Left ventricle myocardium inferior (tissue), 1 donor: ENCODE measurements around the gene ANKH. TPM values are rescaled to one million over a fixed set of nuclear protein-coding genes. Genes with fewer than 3 reads are reported as not detected.

Source experiments
- DNase-seq: peaks from one replicate; pipeline ENCODE4 v3.0.0-alpha.2; 2020
- H3K27ac ChIP-seq: fragments of 200-600 bp; replicated peaks from 2 replicates; pipeline ENCODE4 v1.8.0; 2021
- H3K27me3 ChIP-seq: fragments of 200-600 bp; 2 replicates; pipeline ENCODE4 v1.8.0; 2021; ENCODE audit warnings: low read depth
- H3K36me3 ChIP-seq: fragments of 200-600 bp; 2 replicates; pipeline ENCODE4 v1.8.0; 2021
- H3K4me1 ChIP-seq: fragments of 200-600 bp; 2 replicates; pipeline ENCODE4 v1.8.0; 2021
- H3K4me3 ChIP-seq: fragments of 200-600 bp; 2 replicates; pipeline ENCODE4 v1.8.0; 2021; ENCODE audit warnings: mild to moderate bottlenecking, moderate library complexity
- H3K9me3 ChIP-seq: fragments of 200-600 bp; replicated peaks from 2 replicates; pipeline ENCODE4 v1.8.0; 2021
- CTCF ChIP-seq: fragments of 200-600 bp; IDR thresholded peaks from 2 replicates; pipeline ENCODE4 v1.8.0; 2021; ENCODE audit warnings: antibody characterized with exemption, mild to moderate bottlenecking, borderline replicate concordance
- intact Hi-C: fragments of 100-400 bp; cut with micrococcal nuclease; formaldehyde crosslinking; loops from one replicate; pipeline ENCODE4 v1.11.0; 2022
- microRNA-seq: library from miRNA; unstranded; fragments of <30 nt; microRNA quantifications from one replicate; pipeline ENCODE4 v1.2.0, GENCODE V29; 2020
- total RNA-seq: library from RNA; stranded (reverse); fragmentation: NEBNext Ultra II Directional; extraction: Animal tissue kit (Norgen Biotek cat#: 25700); gene quantifications from one replicate; pipeline ENCODE4 v1.2.1, GENCODE V29; 2021
- donor health status: DM: no; HTN: yes; CAD: no; lungs with severe emphysema.

ANKH gene
- total RNA-seq, 1 donor from 2014 or later = 227 TPM

GRCh38 chr5:14659821-14660607 is 211.6 kb downstream of the ANKH start:
- no peak overlapping the region for H3K4me3 ChIP-seq
- no peaks in the 10 kb centered on the region for H3K27me3 ChIP-seq
- H3K9me3 ChIP-seq = no peaks in the 10 kb centered on the region
- H3K27ac ChIP-seq = no peak overlapping the region
- intact Hi-C loops = no loop called here
- TF ChIP-seq CTCF = no peak
- DNase-seq = no peak
- H3K36me3 ChIP-seq = no peaks in the 10 kb centered on the region
- peaks cover 17% of the 10 kb centered on the region for H3K4me1 ChIP-seq

DNA sequence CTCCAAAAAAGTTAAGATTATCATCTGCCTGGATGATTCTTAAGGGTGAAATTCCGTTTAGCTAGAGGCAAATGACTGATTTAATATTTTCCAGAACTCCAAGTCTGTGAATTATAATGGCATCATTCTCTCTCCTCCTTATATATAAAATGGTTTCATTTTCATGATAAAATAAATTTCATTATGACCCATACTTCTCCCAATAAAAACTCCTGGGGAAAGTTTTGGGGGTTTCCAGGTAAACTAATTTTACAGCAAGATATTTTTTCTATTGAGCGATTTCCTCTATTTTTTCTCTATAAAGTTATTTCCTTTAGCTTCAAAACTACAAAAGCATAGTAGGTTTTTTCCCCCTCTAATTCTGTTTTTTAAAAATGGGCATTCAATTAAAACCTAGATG is 214.7 kb downstream of the ANKH start:
- intact Hi-C loops = no loop called here
- H3K27me3 ChIP-seq = no peaks in the 10 kb centered on the region
- H3K4me1 ChIP-seq = no peaks in the 10 kb centered on the region
- H3K9me3 ChIP-seq = no peaks in the 10 kb centered on the region
- no peak for DNase-seq
- no peak for TF ChIP-seq CTCF
- no peak overlapping the region for H3K4me3 ChIP-seq
- no peaks in the 10 kb centered on the region for H3K36me3 ChIP-seq
- H3K27ac ChIP-seq = no peak overlapping the region

DNA sequence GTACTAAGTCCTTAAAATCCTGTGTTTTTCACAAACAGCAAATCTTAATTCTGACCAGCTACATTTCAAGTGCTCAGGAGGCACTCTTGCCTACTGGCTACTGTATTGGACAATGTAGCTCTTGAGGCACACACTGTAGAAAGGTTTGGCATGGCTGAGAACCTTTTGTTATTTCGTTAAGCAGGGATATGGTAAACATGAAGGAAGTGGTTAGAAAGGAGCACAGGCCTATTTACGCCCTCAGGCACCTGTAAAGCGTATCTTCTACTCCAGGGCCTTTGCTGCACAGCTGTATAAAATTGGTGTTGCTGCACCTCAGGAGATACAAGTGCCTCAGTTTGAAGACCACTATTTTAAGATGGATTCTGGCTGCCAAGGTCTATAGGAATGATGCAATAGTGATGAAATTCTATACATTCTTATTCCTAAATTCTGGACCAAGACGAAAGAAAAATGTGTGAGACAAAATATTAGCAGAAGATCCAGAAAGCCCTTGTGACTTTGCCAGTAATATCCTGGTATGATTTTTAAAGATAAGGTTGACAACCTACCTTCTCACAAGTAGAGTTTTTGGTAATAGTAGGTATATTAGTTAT is 216.3 kb downstream of the ANKH start:
- DNase-seq = no peak
- no peak for TF ChIP-seq CTCF
- Histone ChIP-seq H3K27ac (no peak overlapping the region), H3K4me3 (no peak overlapping the region), H3K36me3 (no peaks in the 10 kb centered on the region), H3K9me3 (no peaks in the 10 kb centered on the region), H3K27me3 (no peaks in the 10 kb centered on the region), H3K4me1 (no peaks in the 10 kb centered on the region)
- intact Hi-C loops = no loop called here

Small RNA genes within 50 kb of the gene (microRNA-seq; reads per million reads assigned to microRNA genes)
- not detected for gene MIR4637

Other genes with a start within 250 kb of the ANKH start
- 22.7 TPM for gene OTULIN, start 207.1 kb downstream of the ANKH start, total RNA-seq